Measurements from ENCODE around the gene PLOD2.
"Not testable (repeated sequence)": the region's sequence is repeated elsewhere in the genome, so short reads cannot be mapped to it uniquely, and the experiment has no call there.

The PLOD2 gene

DNA sequence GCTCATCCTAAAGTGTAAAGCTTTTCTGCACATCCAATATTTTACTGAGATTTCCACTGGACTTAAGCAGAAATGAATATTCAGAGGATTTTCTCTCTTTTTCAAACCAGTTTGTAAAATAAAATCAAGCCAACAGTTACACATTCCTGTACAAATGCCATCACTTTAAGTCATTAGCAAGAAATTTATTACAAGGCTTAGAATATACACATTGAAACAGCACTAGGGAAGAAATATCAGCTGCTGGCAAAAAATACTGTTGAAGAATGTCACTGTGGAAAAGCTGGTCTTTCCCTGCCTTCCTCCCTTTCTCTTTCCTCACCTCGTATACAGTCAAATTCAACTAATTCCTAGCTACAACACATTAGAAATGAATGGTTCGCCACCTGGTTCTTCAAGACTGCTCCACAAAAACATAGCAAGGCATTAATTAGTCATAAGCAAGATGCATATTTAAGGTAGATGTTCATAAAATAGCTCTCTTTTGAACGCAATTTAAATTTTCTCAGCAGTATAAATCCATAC is 21.3 kb downstream of the PLOD2 start:
- no peak for DNase-seq (ENCODE audit: low read depth, low spot score)

DNA sequence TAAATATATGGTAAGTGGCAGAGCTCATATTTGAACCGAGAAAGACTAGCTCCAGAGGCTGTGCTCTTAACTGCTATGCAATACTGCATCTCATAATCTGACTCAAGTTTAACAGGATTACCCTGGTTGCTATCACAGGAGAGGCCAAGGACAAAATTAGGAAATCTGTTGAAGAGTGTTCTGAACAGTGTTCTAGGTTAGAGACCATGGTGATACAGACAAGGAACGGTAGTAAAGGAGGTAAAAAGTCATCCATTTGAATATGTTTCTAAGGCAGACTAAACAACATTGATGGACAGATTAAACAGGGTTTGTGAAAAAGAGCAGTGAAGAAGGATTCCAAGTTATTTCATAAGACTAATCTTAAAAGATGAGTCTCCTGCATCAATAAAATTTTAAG is 22.1 kb downstream of the PLOD2 start:
- no peak for DNase-seq (ENCODE audit: low read depth, low spot score)

GRCh38 chr3:146136647-146137046 is 24.3 kb downstream of the PLOD2 start:
- no peak for DNase-seq (ENCODE audit: low read depth, low spot score)

DNA sequence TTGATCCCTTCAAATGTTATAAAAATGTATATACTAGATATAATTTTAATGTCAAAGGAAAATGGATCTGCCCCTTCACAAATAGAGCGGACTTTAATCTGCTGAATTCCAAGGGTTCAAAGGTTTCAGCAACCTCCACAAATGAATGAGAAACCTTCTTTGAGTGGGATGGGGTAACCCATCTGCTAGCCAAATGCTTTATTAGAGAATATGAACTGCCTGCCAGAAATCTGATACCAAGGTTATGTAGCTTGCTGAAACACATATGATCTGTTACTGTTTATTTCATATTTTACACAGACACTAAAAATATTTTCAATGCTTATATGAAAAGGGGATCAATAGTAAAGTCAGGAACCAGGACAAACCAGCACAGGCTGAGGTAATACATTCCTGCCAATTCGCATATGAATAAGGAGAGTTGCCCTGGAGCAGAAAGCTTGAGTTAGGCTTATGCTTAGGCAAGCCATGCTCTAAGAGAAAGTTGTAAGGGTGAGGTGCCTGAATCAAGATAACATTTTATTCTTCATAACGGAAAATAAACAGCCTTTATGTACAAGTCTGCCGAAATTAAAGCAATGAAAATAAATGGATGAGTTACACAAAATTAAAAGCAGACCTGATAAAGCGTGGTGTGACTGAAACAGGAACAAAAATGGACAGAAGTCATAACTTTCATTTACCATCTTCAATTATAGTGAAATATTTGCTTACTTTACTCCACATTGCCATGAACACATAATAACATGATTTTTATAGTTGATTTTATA is 26.5 kb downstream of the PLOD2 start:
- no peak for DNase-seq (ENCODE audit: low read depth, low spot score)

GRCh38 chr3:146133441-146133840 is 27.5 kb downstream of the PLOD2 start:
- DNase-seq (ENCODE audit: low read depth, low spot score) = no peak

DNA sequence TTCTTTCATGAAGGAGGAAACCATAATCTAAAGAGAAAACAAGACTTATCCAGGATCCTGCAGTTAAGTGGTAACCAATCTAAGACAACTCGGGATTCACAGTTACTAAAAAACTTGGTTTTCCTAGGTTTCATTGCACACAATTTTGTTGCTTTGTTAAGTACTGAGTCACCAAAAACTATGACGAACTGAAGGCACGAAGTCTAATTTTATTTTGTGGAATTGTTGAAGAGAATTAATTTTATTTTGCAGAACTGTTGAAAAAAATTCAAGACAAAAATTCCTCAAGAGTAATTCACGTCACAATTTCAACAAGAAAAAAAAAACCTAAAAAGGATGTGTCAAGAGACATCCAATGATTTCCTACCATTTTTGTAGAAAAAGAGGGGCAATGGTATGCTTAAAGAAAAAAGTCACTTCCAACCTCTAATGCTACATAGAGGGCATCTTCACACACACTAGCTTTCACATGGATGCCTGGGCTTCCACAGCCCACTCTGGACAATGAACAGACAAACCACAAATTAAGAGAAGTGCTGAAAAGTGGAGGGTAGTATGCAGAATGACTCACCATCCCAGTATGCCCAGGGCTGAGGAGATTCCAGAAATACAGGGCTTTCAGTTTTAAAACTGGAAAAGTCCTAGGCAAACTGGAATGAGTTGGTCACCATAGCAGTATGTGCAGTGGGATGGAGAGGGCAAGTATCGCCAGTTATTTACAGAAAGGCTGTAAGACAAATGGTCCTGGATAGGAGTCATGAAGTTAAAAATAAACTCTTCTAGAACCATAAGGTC is 29.2 kb downstream of the PLOD2 start:
- no peak for DNase-seq (ENCODE audit: low read depth, low spot score)

DNA sequence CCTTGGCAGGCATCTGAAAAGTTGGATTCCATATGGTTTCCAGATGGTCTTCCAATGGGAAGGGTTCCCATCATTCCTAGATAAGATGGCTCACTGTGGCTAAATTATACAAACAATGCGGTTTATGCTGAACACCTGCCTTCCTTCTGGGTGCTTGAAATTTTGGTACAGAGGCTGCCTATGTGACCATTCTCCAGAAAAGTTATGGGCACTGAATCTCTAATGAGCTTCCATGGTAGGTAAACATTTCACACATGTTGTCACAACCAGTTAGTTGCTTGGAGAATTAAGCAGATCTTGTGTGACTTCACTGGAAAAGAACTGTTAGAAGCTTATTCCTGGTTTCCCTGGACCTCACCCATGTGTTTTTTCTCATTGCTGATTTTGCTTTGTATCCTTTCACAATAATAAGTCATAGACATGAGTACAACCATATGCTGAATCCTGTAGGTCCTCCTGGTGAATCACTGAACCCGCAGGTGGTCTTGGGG is 30.1 kb downstream of the PLOD2 start:
- DNase-seq (ENCODE audit: low read depth, low spot score) = no peak

- DNase-seq (ENCODE audit: low read depth, low spot score) = no peak
Observed at GRCh38 chr3:146129750-146130149, 31.2 kb downstream of the PLOD2 start.

DNA sequence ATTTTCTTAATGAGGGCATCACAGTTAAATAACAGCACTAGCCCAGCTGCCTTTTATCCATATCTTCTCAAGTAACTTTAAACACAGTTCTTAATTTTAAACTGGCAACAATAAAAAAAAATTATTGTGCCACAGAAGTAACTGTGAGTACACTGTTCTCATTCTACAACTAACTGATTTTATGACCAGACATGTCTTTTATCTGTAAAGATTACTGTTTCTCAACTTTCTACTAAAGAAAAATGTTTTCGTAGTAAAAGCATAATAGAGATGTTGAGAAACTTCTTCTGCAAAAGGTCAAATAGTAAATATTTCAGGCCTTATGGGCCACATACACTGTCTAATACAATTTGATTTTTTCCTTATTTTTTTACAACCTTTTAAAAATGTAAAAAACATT is 32.0 kb downstream of the PLOD2 start:
- DNase-seq (ENCODE audit: low read depth, low spot score) = no peak

GRCh38 chr3:146128179-146128578 is 32.8 kb downstream of the PLOD2 start:
- no peak for DNase-seq (ENCODE audit: low read depth, low spot score)

DNA sequence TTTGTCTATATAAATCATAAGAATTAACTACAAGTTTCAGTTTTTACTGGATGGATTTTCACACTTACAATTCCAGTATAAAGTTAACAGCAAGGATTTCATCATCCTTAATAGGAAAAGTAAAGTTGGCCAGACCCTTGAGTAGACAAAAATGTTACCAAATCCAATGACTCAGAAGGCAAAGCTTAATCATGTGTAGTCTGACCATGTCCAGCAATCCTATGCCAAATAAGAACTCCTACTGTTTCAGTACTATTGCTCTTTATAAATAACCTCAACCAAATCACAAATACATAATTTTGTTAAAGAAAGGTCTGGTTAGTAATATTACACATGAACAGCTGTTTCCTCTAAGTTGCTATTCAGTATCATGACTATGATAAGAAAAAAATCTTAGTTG is 35.0 kb downstream of the PLOD2 start:
- no peak for DNase-seq (ENCODE audit: low read depth, low spot score)

DNA sequence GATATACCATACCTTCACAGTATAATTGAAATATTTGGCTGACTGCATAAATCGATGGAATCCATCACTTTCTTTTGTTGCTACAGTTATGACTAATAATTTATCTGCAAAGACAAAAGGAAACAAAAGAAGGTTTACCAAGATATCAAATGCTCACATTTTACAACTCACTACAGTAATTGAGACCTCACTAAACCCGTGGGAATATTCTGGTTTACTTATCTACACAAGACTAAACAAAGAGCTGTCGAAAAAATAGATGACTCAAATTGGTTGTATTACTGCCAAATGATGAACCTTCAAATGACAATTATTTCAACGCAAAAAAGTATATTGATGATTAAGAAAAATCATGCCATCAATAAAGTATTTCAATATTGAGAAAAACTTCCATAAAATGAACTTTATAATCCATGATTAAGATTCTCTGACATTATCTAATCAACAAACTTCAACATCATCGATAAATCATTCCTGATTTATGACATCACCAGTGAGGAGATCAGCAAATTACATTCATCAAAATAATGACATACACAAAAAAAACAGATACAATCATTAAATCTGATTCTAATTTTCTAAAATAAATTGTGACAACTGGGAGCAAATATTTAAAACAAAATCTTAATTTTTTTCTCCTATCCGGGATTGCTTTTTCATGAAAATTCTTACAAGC is 36.7 kb downstream of the PLOD2 start:
- no peak for DNase-seq (ENCODE audit: low read depth, low spot score)

GRCh38 chr3:146117406-146118285 is 43.3 kb downstream of the PLOD2 start:
- no peak for DNase-seq (ENCODE audit: low read depth, low spot score)

DNA sequence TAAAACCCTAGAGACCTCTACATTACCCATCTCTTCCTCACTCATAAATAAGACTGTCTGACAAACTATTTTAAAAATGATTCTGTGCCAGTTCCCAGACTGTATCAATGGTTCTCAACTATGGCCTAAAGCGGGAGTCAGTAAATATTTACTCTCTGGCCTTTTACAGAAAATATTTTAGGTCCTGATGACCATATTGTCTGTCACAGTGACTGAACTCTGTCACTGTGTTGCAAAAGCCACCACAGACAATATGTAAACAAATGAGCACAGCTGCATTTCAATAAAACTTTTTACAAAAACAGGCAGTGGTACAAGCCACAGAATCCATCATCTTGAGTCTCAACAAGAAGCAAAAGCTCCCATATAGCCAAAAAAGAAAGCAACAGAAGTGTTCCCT is 45.4 kb downstream of the PLOD2 start:
- no peak for DNase-seq (ENCODE audit: low read depth, low spot score)

DNA sequence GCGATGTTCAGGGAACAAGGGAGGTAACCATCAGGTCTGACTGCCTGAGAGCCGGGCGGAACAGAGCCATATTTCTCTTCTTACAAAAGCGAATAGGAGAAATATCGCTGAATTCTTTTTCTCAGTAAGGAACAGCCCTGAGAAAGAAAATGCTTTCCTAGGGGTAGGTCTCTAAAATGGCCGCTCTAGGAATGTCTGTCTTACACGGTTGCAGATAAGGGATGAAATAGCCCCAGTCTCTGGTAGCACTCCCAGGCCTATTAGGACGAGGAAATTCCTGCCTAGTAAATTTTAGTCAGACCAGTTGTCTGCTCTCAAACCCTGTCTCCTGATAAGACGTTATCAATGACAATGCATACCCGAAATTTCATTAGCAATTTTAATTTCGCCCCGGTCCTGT is 47.2 kb downstream of the PLOD2 start:
- DNase-seq (ENCODE audit: low read depth, low spot score) = not testable (repeated sequence)

DNA sequence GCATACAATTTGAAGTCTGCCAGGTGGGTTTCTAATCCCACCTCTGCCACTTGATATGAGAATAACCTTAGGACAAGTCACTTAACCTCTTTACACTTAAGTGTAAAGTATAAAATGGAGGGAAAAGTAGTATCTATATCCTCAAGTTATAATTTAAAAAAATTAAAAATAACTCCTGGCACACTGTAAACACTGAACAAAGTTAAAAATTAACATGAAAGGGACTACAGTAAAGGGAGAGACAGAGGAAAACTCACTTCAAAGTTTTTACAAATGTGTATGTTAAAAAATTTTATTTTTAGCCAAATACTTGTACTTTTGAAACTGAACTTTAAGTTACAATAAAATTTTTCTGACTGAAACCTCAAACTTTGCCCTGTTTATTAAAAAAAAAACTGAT is 49.6 kb downstream of the PLOD2 start:
- no peak for DNase-seq (ENCODE audit: low read depth, low spot score)

DNA sequence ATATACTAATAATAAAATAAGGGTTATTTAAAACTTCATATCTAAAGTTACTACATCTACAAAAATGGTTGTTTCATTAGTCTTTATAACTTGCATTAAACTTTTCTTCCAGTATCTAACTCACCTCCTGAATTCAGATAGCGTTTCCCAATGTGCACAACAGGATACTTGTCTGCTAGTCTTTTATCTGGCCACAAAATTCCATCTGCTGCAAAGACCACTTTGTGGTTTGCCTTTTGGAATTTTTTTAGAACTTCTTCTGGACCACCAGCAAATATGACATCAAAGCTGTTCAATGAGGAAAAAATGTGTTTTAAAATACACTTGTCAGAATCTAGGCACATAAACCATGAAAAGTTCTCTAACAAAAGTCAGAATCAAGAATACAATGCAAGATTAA is 50.8 kb downstream of the PLOD2 start:
- DNase-seq (ENCODE audit: low read depth, low spot score) = no peak

- no peak for DNase-seq (ENCODE audit: low read depth, low spot score)
Observed at GRCh38 chr3:146106986-146107385, 54.0 kb downstream of the PLOD2 start.

DNA sequence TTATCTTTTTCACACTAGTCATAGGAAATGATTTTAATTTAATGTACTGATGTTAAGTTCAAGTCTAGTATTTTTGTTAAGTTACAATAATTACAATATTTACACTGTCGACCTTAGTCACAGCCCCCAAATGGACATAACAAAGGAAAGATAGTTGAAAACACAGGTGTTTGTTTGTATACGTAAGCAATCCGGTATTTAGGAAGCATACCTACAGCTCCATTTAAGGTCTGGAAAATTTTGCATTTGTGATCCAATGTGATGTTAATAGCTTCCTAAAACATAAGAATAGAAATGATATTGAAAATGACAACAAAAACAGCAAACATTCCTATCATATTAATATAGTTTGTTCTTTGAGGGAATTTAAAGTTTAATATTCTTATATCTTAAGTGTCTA is 56.9 kb downstream of the PLOD2 start:
- no peak for DNase-seq (ENCODE audit: low read depth, low spot score)

GRCh38 chr3:146102885-146103284 is 58.1 kb downstream of the PLOD2 start:
- DNase-seq (ENCODE audit: low read depth, low spot score) = no peak

DNA sequence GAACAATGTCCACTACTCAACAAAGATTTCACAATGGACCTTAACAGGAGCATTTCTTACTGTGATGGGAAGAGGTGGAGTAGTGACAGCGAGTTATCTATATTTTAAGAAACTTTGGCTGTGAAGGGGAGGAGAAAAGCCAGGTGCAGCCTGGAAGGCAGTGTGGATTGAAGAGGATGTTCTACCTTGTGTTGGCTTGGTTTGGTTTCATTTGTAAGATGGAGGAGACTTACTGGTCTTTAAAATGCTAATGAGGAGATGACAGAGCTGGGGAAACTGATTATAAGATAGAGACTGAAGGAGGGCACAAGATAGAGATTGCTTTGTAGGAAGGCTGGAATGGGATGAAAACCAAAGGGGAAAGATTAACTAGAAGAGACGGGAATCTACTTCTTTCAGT is 59.4 kb downstream of the PLOD2 start:
- DNase-seq (ENCODE audit: low read depth, low spot score) = no peak

All from iPS DF 19.7 (cell line).